Natural killer cell treated with Interleukin-12 subunit alpha and Interleukin-12 subunit beta and Interleukin-15 and Interleukin-18, amount 100 ng/mL, for 72 hours (primary cell): ENCODE results near the gene PDE9A. TPM values are rescaled to one million over a fixed set of nuclear protein-coding genes. Genes with fewer than 3 reads are reported as not detected.

ENCODE experiments used
- ATAC-seq, 2 donors: fragments of 150-1000 bp; cut with Tn5 transposase in 1 of 2; sonication (Bioruptor Pico), chemical (Tn5 transposase) in 1 of 2; 2 replicates each; pipeline ENCODE4 v1.10.0; 2021
- DNase-seq: peaks from one replicate; pipeline ENCODE4 v3.0.0; 2022; ENCODE audit warnings: low spot score
- H3K27ac Mint-ChIP-seq, 2 donors: 1 replicate in 1 of 2; 2 replicates in 1 of 2; pipeline ENCODE4 v1.8.0; 2022; ENCODE audit warnings: mixed read lengths in 2 of 2, mild to moderate bottlenecking in 1 of 2, moderate library complexity in 1 of 2
- H3K27me3 Mint-ChIP-seq, 2 donors: 1 replicate in 1 of 2; 2 replicates in 1 of 2; pipeline ENCODE4 v1.8.0; 2022; ENCODE audit warnings: mixed read lengths in 2 of 2
- H3K36me3 Mint-ChIP-seq: one replicate; pipeline ENCODE4 v1.8.0; 2022; ENCODE audit warnings: mixed read lengths
- H3K4me1 Mint-ChIP-seq, 2 donors: 1 replicate in 1 of 2; 2 replicates in 1 of 2; pipeline ENCODE4 v1.8.0; 2022; ENCODE audit warnings: low read depth in 2 of 2, mixed read lengths in 2 of 2, mild to moderate bottlenecking in 1 of 2
- H3K4me3 Mint-ChIP-seq: one replicate; pipeline ENCODE4 v1.8.0; 2022; ENCODE audit warnings: mixed read lengths
- H3K9me3 Mint-ChIP-seq: 2 replicates; pipeline ENCODE4 v1.8.0; 2022; ENCODE audit warnings: mixed read lengths
- total RNA-seq, 2 donors: library from RNA; stranded (reverse); gene quantifications; one replicate each; pipeline ENCODE4 v1.2.3, GENCODE V29; 2022

PDE9A gene
- total RNA-seq, 2 donors from 2014 or later: 1.4 to 2.2 TPM

DNA sequence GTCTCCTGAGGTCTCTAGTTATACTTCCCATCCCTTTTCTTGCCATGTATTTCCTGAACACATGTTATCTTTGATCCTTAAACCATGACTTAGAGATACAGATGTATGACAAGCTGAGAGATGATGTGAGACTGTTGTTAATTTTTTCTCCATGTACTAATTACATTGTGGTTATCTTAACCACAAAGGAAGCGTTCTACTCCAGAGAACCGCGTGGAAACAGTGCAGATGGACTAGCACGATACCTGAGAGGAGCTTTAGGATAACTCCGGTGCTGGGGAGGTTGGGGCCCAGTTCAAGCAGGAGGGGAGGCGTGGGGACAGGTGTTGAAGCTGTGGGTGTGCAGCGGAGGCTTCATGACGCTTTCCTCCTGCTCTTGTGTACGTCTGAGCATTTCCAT, 17.5 kb downstream of the PDE9A start:
- Mint-ChIP-seq H3K36me3 (no peaks in the 10 kb centered on the region), H3K4me3 (no peak overlapping the region), H3K27me3 (peaks cover 0 to 3% of the 10 kb centered on the region in 2 donors), H3K4me1 (peaks cover 0 to 3% of the 10 kb centered on the region in 2 donors), H3K9me3 (no peaks in the 10 kb centered on the region), H3K27ac (no peak overlapping the region)
- no peak for ATAC-seq
- DNase-seq: no peak

DNA sequence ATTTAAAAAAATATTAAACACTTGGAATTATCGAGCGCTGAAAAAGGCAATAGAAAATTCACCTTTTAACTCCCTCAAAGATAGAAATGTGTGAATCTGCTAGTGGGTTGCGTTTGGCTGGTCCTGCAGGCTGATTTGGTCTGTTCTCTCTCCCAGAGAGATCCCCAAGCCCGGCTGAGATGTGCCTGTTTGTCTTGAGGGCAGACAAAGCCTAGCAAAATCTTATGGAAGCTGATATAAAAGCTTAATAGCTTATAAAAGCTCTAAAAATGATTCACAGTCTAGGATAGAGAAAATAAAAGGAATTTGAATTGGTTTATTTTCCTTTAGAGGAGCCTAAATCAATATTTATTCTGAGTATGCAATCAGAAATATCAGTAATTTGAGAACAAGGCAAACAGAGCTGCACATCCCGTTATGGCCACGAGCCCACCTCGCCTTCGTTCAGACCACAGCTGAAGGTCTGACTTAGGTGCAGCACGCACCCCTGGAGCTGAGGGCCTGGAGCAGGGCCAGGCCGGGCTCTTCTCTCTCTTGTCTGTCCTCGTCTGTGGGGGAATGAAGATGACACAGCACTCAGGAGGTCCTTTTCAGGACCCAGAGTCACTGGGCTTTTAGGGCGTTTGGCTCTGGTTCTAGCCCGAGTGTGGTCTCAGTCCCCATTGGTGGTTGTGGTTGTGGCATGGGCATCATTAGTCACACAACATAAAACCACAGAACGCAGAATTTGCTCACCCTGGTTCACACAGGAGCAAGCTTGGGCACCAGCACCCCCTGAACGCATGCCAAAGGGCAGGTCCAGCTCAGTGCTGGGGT, 18.6 kb downstream of the PDE9A start:
- peak; percentile 36 to 48 for ATAC-seq
- Mint-ChIP-seq H3K36me3 (no peaks in the 10 kb centered on the region), H3K9me3 (no peaks in the 10 kb centered on the region), H3K27ac (no peak overlapping the region), H3K27me3 (peaks cover 0 to 3% of the 10 kb centered on the region in 2 donors), H3K4me1 (peaks cover 0 to 3% of the 10 kb centered on the region in 2 donors), H3K4me3 (no peak overlapping the region)
- DNase-seq: no peak

DNA sequence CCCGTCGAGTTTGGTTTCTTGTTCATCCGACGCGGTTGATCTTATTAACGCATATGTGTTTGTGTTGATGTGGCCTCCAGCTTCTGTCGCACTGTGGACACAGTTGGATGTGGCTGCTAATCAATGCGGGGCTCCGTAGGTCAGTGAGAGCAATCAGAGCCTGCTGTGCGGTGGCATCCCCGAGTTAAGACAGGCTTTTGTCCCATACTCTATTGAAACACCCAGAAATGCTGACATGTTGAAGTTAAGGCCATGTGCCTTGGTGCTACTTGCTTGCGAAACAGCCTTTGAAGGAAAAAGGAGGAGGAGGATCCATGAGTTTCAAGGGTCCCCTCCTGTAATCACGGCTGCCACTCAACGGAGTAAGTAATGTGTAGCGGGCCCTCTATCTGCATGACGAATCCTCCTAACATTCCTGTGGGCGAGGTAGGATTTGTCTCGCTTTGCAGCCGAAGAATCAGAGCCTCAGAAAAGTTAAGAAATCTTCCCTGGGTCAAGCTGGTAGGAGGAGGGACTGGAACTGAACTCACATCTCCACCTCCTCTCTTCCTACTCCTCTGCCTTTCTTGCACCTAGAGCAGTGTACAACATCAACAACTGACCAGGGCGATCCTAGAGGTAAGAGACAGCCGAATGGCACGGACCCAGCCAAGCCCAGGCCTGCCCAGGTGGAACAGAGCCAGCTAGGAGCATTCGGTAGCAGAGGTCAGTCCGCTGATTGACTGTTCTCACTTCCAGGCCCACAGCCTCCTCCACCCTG, 19.5 kb downstream of the PDE9A start:
- peaks cover 0 to 5% of the 10 kb centered on the region in 2 donors for H3K4me1 Mint-ChIP-seq
- H3K27me3 Mint-ChIP-seq: peaks cover 0 to 3% of the 10 kb centered on the region in 2 donors
- no peak overlapping the region for H3K27ac Mint-ChIP-seq
- no peaks in the 10 kb centered on the region for H3K36me3 Mint-ChIP-seq
- H3K4me3 Mint-ChIP-seq: no peak overlapping the region
- ATAC-seq: no peak
- no peak for DNase-seq
- no peaks in the 10 kb centered on the region for H3K9me3 Mint-ChIP-seq

DNA sequence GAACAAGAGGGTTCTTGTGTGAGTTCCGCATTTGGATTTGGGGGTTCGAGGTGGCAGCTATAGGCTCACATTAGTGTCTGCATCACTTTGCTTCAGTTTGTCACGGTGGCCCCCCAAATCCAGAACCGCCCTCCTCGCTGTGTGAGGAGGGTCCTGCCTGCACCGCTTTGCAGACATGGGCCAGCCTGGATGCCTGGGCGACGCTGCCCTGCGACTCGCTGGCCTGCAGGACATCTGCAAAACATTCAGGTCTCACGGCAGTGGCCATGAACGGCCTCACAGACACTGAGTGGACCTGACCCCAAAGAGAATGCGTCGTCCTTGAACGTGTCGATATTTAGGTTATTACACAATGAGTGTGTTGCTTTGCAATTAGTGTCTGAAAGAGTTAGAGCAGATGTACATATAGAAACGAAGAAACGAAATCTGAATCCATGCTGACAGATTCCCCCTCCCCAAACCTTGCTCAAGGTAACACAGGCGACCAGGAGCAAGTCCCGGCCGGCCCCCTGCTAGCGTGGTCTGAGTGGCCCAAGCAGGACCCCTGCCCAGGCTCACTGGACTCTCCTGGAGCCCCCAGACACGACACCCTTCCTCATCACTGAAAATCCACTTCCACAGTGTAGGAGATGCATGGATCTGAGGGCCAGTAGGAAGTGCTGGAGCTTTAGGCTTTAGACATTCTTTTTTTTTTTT, 20.4 kb downstream of the PDE9A start:
- Mint-ChIP-seq H3K4me3 (no peak overlapping the region), H3K27me3 (peaks cover 7 to 8% of the 10 kb centered on the region in 2 donors), H3K27ac (no peak overlapping the region)

DNA sequence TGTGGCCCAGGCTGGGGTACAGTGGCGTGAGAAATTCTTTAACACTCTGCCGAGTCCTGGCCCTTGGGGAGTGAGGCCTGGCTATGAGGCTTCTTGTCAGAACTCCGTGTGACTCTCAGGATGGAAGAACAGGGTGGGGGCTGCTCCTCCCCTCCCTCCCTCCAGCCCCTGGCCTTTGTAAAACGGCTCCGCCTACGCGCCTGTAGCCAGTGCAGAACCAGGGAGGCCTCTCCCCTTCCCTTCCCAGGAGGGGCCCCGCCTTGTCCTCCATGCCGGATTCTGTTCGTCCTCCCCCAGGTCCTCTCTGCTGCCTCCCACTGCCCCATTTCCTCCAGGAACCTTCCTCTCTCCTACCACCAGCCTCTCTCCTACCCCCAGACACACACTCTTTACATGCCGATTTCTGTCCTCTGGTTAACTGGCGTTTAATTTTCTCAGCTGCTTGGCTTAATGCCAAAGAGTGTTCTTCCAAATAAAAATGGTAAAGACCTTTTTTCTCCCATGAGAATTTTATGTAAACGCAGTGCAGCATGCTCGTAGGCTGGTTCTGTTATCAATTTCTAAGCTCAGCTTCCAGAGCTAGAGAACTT, 21.0 kb downstream of the PDE9A start:
- H3K27ac Mint-ChIP-seq: no peak overlapping the region
- H3K27me3 Mint-ChIP-seq: peaks cover 8% of the 10 kb centered on the region in 2 donors
- no peak for ATAC-seq
- no peaks in the 10 kb centered on the region for H3K36me3 Mint-ChIP-seq
- no peak overlapping the region for H3K4me3 Mint-ChIP-seq
- no peak for DNase-seq
- peaks cover 6 to 9% of the 10 kb centered on the region in 2 donors for H3K4me1 Mint-ChIP-seq
- H3K9me3 Mint-ChIP-seq: no peaks in the 10 kb centered on the region

More for the DNA sequence above, 20.4 kb downstream of the PDE9A start:
- Mint-ChIP-seq H3K4me1 (peaks cover 6 to 9% of the 10 kb centered on the region in 2 donors), H3K9me3 (no peaks in the 10 kb centered on the region), H3K36me3 (no peaks in the 10 kb centered on the region)
- no peak for ATAC-seq
- no peak for DNase-seq

DNA sequence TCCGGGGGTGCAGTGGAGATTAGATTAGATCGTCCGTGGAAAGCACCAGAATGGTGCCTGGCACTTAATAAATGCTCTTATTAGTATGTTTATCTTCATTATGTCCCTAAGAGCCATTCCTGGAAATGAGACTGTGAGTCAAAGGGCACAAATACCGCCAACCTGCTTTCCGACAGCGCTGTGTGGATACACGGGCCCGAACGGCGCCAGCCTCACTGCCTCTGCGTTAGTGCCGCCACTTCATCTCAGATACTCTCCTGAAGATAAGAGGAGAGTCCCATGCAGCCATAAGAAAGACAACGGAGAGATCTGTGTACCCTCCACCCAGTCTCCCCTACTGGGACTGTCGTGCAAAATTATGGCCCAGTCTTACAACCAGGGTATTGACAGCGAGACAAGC, 22.0 kb downstream of the PDE9A start:
- ATAC-seq (no peak), DNase-seq (no peak)
- Mint-ChIP-seq H3K27ac (no peak overlapping the region), H3K36me3 (no peaks in the 10 kb centered on the region), H3K9me3 (no peaks in the 10 kb centered on the region), H3K27me3 (peaks cover 8 to 11% of the 10 kb centered on the region in 2 donors), H3K4me3 (no peak overlapping the region), H3K4me1 (peaks cover 6 to 9% of the 10 kb centered on the region in 2 donors)

DNA sequence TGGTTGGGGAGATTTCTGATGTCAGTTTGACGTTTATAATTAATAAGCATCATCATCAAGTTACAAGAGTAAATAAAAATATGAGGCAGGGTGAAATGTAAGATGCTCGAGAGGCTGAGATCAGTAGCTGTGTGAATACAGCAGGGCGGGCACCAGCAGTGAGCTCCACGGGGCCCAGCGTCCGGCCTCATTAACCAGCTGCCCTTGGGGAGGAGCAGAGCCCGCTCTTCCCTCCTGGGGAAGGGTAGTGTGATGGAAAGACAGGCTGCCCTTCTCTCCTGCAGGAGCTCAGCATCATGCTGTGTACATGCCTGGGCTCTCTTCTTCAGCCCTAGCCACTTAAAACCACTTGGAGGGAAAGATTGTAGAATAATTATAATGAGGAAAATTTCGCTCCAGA, 23.4 kb downstream of the PDE9A start:
- peaks cover 14 to 17% of the 10 kb centered on the region in 2 donors for H3K4me1 Mint-ChIP-seq
- no peak overlapping the region for H3K27ac Mint-ChIP-seq
- no peaks in the 10 kb centered on the region for H3K36me3 Mint-ChIP-seq
- no peak for ATAC-seq
- peaks cover 8 to 15% of the 10 kb centered on the region in 2 donors for H3K27me3 Mint-ChIP-seq
- no peak for DNase-seq
- no peaks in the 10 kb centered on the region for H3K9me3 Mint-ChIP-seq
- no peak overlapping the region for H3K4me3 Mint-ChIP-seq

DNA sequence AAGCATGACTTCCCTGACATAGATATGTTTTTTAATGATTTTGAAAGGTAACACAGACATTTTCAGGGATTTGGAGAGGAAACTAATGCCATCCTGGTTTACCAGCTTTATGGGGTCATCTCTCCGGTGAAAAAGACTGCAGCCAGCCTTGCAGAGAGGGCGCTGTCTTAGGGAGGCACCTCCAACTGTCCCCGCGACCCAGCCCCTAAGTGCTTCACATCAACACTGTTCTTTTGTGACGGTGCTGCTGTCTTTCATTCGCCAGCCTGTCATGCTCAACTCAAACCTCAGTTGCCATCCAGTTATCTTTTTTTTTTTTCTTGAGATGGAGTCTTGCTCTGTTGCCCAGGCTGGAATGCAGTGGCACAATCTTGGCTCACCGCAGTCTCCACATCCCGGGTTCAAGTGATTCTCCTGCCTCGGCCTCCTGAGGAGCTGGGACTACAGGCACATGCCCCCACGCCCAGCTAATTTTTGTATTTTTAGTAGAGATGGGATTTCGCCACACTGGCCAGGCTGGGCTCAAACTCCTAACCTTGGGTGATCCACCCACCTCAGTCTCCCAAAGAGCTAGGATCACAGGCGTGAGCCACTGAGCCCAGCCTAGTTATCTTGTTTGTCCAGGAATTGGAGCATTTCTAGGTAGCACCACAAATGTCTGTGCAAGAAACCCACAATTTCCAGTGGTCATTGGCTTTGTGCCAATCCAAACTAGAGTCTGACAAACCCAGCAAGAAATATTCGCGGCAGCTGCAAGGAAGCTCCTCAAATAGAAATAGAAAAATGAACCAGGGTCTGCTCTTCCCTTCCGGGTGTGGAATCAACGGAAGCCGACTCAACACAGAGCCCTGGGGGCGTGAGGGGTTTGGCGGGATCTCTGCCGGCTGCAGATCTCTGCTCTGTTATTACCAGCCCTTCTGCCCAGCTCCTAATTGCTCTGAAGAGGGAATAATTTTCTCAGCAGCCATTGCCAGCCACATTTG, 24.2 kb downstream of the PDE9A start:
- Mint-ChIP-seq H3K36me3 (no peaks in the 10 kb centered on the region), H3K9me3 (no peaks in the 10 kb centered on the region), H3K27ac (peak overlapping the region in 1 of 2 donors; percentile 35), H3K27me3 (peaks cover 8 to 15% of the 10 kb centered on the region in 2 donors), H3K4me1 (peaks cover 20 to 24% of the 10 kb centered on the region in 2 donors), H3K4me3 (no peak overlapping the region)
- DNase-seq: no peak
- no peak for ATAC-seq

DNA sequence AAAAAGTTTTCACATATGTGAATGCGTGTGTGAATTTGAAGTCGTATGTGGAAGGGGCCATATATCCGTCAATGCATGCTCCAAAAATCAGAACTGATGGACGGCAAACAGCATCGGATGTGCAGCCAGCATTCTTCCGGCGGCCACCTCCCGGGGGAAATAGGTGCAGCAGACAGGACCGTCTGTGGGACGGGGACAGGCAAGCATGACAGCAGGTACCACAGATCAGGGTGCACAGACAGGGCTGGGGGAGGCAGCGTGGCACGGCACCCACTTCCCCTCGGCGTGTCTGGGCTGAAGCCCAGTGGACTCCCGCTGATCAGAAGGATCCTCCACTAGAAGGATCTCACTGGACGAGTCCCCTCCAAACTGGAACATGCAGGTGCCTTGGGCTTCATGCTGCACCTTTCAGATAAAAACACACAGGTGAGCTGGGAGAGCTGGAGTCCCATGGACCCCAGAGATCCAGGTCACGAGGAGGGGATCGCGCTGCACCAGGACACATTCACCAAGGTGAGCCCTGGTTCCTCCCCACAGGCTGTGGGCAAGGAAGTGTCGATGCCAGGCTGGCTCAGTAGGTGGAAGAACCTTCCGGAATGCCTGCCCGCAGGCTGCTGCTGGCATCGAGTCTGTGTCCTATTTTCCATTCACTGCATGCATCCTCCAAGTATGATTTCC, 25.3 kb downstream of the PDE9A start:
- Mint-ChIP-seq H3K27ac (peak overlapping the region in 1 of 2 donors; percentile 35), H3K4me3 (no peak overlapping the region), H3K9me3 (no peaks in the 10 kb centered on the region), H3K4me1 (peaks cover 26 to 31% of the 10 kb centered on the region in 2 donors), H3K36me3 (no peaks in the 10 kb centered on the region), H3K27me3 (peaks cover 8 to 13% of the 10 kb centered on the region in 2 donors)
- no peak for DNase-seq
- ATAC-seq: no peak

DNA sequence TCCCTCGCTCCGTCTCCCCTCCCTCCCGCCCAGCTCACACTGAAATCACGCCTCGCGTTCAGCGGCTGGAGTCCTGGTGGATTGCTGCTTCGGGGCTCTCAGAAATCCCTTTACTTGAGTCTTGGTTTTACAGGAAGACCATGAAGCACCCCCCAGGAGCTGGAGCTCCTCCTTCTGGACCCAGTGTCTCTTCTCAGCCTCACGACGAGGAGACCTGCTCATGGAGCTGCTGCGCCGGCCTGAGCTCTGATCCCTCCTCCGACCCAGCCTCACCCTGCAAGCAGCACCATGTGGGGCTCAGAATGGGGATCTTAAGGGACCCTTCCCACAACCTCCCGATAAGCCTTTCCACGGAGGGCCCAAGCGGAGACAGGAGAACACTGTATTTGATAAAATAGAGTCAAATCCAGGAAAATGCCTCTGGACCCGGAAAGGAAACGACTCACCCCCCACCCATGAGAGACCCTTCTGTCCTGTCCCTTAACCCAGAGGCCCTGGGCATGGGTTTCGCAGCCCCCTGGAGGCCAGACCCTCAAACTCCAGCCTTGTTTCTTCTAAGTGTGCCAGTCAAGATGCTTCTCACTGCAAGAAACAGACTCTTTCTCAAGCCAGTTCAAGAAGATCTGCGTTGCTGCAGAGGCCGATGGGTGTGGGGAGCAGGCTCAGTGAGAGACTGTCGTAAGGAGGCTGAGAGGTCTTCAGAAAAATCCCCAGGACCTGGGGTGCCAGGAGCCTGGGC, 26.1 kb downstream of the PDE9A start:
- Mint-ChIP-seq H3K4me3 (no peak overlapping the region), H3K27me3 (peaks cover 8 to 13% of the 10 kb centered on the region in 2 donors), H3K27ac (no peak overlapping the region), H3K36me3 (no peaks in the 10 kb centered on the region), H3K9me3 (no peaks in the 10 kb centered on the region), H3K4me1 (peaks cover 34 to 38% of the 10 kb centered on the region in 2 donors)
- DNase-seq (no peak), ATAC-seq (no peak)

DNA sequence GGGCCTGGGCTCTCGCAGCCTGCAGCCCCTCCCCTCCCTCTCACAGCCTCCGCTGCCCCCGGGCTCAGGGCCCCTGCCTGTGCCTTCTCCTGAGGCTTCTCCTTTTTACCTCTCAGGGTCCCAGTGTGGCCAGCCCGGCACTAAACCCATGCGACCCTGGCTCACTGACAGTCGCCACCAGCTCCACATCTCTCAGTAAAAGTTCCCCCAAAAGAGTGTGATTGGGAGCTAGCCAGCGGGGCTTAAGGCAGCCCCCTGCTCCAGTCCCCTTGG, 26.6 kb downstream of the PDE9A start:
- no peaks in the 10 kb centered on the region for H3K36me3 Mint-ChIP-seq
- H3K9me3 Mint-ChIP-seq: no peaks in the 10 kb centered on the region
- DNase-seq (no peak), ATAC-seq (no peak)
- H3K27me3 Mint-ChIP-seq: peaks cover 8 to 13% of the 10 kb centered on the region in 2 donors
- no peak overlapping the region for H3K4me3 Mint-ChIP-seq
- no peak overlapping the region for H3K27ac Mint-ChIP-seq
- peaks cover 37 to 41% of the 10 kb centered on the region in 2 donors for H3K4me1 Mint-ChIP-seq

DNA sequence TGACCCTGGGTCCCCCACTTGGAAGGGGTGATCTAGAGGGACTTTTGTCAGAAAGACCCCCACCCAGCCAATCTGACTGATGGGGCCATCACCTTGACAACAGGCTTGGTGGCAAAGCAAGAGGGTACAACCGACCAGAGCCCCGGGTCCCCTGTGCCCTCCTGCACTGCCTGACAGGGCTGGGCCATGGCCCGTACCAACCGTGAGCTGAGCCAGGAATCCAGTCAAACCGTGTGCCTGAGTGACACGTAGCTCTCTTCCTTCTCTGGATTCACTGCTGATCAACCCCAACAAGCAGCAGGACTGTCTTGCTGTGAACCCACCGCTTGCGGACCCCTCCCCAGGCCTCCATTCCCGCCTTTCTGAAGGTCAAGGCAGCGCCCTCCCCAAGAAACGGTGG, 27.0 kb downstream of the PDE9A start:
- Mint-ChIP-seq H3K36me3 (no peaks in the 10 kb centered on the region), H3K27ac (no peak overlapping the region), H3K9me3 (no peaks in the 10 kb centered on the region), H3K27me3 (peaks cover 8 to 13% of the 10 kb centered on the region in 2 donors), H3K4me3 (no peak overlapping the region), H3K4me1 (peaks cover 37 to 41% of the 10 kb centered on the region in 2 donors)
- no peak for DNase-seq
- no peak for ATAC-seq
